ENCODE results near the gene SPRY2.
A peak's percentile ranks its signal among the peaks of the same experiment; 100 is the strongest.
"Not testable (repeated sequence)": the region's sequence is repeated elsewhere in the genome, so short reads cannot be mapped to it uniquely, and the experiment has no call there.

SPRY2 gene

GRCh38 chr13:80359414-80359777, 18.5 kb upstream of the SPRY2 start:
- no peak overlapping the region for H3K4me3 ChIP-seq (ENCODE audit: control insufficient read depth, low read depth, low read length)
- no peak for TF ChIP-seq CTCF (conservative IDR thresholded peaks at IDR 0.05; ENCODE audit: control insufficient read depth, insufficient read depth, low read depth, low read length)
- DNase-seq (ENCODE audit: low read depth): no peak

- DNase-seq (ENCODE audit: low read depth); H3K4me3 ChIP-seq (ENCODE audit: control insufficient read depth, low read depth, low read length): not testable (repeated sequence)
Measured at GRCh38 chr13:80355496-80356094, 14.7 kb upstream of the SPRY2 start.

- no peak for DNase-seq (ENCODE audit: low read depth)
- no peak overlapping the region for H3K4me3 ChIP-seq (ENCODE audit: control insufficient read depth, low read depth, low read length)
- no peak for TF ChIP-seq CTCF (conservative IDR thresholded peaks at IDR 0.05; ENCODE audit: control insufficient read depth, insufficient read depth, low read depth, low read length)
Measured at GRCh38 chr13:80348750-80349149, 7.8 kb upstream of the SPRY2 start.

GRCh38 chr13:80348314-80348713, 7.4 kb upstream of the SPRY2 start:
- no peak overlapping the region for H3K4me3 ChIP-seq (ENCODE audit: control insufficient read depth, low read depth, low read length)
- no peak for TF ChIP-seq CTCF (conservative IDR thresholded peaks at IDR 0.05; ENCODE audit: control insufficient read depth, insufficient read depth, low read depth, low read length)
- DNase-seq (ENCODE audit: low read depth): no peak

- no peak for DNase-seq (ENCODE audit: low read depth)
- TF ChIP-seq CTCF (conservative IDR thresholded peaks at IDR 0.05; ENCODE audit: control insufficient read depth, insufficient read depth, low read depth, low read length): no peak
- H3K4me3 ChIP-seq (ENCODE audit: control insufficient read depth, low read depth, low read length): no peak overlapping the region
Measured at GRCh38 chr13:80345771-80346510, 5.0 kb upstream of the SPRY2 start.

- not testable (repeated sequence) for H3K4me3 ChIP-seq (ENCODE audit: control insufficient read depth, low read depth, low read length); DNase-seq (ENCODE audit: low read depth)
Measured at GRCh38 chr13:80344032-80344431, 3.1 kb upstream of the SPRY2 start.

GRCh38 chr13:80342471-80343371, 1.8 kb upstream of the SPRY2 start:
- peak overlapping the region; percentile 82 for H3K4me3 ChIP-seq (ENCODE audit: control insufficient read depth, low read depth, low read length)
- DNase-seq (ENCODE audit: low read depth): peak; percentile 68
- TF ChIP-seq CTCF (conservative IDR thresholded peaks at IDR 0.05; ENCODE audit: control insufficient read depth, insufficient read depth, low read depth, low read length): peak; percentile 51
